CD14-positive monocyte (primary cell): ENCODE measurements around the gene MYLK2. TPM values are rescaled to one million over a fixed set of nuclear protein-coding genes. Genes with fewer than 3 reads are reported as not detected.

Experiments used
- DNase-seq, 3 donors: peaks; one replicate each; pipeline ENCODE4 v3.0.0-alpha.2; 2011 to 2022
- H2AFZ ChIP-seq: 2 replicates; pipeline ENCODE4 v1.6.0; 2012; ENCODE audit warnings: mild to moderate bottlenecking, low read depth, low read length, inconsistent platforms; ENCODE audit not compliant: insufficient read depth, poor library complexity, severe bottlenecking
- H3K27ac ChIP-seq, 2 donors: 1 replicate in 1 of 2; 2 replicates in 1 of 2; pipeline ENCODE4 v1.5.1; 2012 to 2013; ENCODE audit warnings: low read length in 2 of 2, control low read depth in 1 of 2, inconsistent platforms in 1 of 2, low read depth in 1 of 2, mild to moderate bottlenecking in 1 of 2
- H3K27me3 ChIP-seq, 2 donors: one replicate each; pipeline versions ENCODE4 v1.6.0 to v1.6.1; 2011 to 2013; ENCODE audit warnings: low read length in 2 of 2; ENCODE audit not compliant: control insufficient read depth in 2 of 2, insufficient read depth in 2 of 2
- H3K36me3 ChIP-seq, 2 donors: replicated peaks in 1 of 2; 1 replicate in 1 of 2; 2 replicates in 1 of 2; pipeline versions ENCODE4 v1.5.1 to v1.6.1; 2012 to 2013; ENCODE audit warnings: low read length in 2 of 2, control low read depth in 1 of 2, inconsistent platforms in 1 of 2, mild to moderate bottlenecking in 1 of 2; ENCODE audit not compliant: insufficient read depth in 2 of 2, control insufficient read depth in 1 of 2
- H3K4me1 ChIP-seq, 2 donors: 1 replicate in 1 of 2; 2 replicates in 1 of 2; pipeline versions ENCODE4 v1.5.1 to v1.6.1; 2012 to 2013; ENCODE audit warnings: low read length in 2 of 2, control low read depth in 1 of 2, inconsistent platforms in 1 of 2, mild to moderate bottlenecking in 1 of 2, moderate library complexity in 1 of 2; ENCODE audit not compliant: insufficient read depth in 2 of 2, control insufficient read depth in 1 of 2
- H3K4me2 ChIP-seq: replicated peaks from 2 replicates; pipeline ENCODE3; 2012; ENCODE audit warnings: low read length, moderate library complexity, mild to moderate bottlenecking; ENCODE audit not compliant: poor library complexity, severe bottlenecking; ENCODE audit errors: extremely low read depth
- H3K4me3 ChIP-seq, 3 experiments: fragments of 200-600 bp in 1 of 3; sonication (generic) in 1 of 3; replicated peaks in 1 of 3; 1 replicate in 2 of 3; 2 replicates in 1 of 3; pipeline ENCODE4 v1.5.1; 2011 to 2013; ENCODE audit warnings: low read length in 3 of 3, mild to moderate bottlenecking in 3 of 3, control low read depth in 2 of 3, low read depth in 2 of 3, inconsistent platforms in 1 of 3, moderate library complexity in 1 of 3
- H3K79me2 ChIP-seq: 2 replicates; pipeline ENCODE4 v1.6.0; 2012; ENCODE audit warnings: mild to moderate bottlenecking, control low read depth, inconsistent platforms, low read length, moderate library complexity; ENCODE audit not compliant: insufficient read depth
- H3K9ac ChIP-seq: 2 replicates; pipeline ENCODE4 v1.6.0; 2017; ENCODE audit warnings: low read length, mild to moderate bottlenecking; ENCODE audit not compliant: insufficient read depth, poor library complexity, severe bottlenecking
- H3K9me3 ChIP-seq, 2 donors: replicated peaks in 1 of 2; 1 replicate in 1 of 2; 2 replicates in 1 of 2; pipeline versions ENCODE4 v1.5.1 to v1.6.1; 2012 to 2013; ENCODE audit warnings: low read length in 2 of 2, control low read depth in 1 of 2; ENCODE audit not compliant: control insufficient read depth in 1 of 2, insufficient read depth in 1 of 2
- H4K20me1 ChIP-seq: 2 replicates; pipeline ENCODE4 v1.6.0; 2012; ENCODE audit warnings: mild to moderate bottlenecking, low read length, control low read depth, moderate library complexity; ENCODE audit not compliant: insufficient read depth
- H3K27ac Mint-ChIP-seq, 7 donors: one replicate each; pipeline ENCODE4 v1.8.0; 2020; ENCODE audit warnings: mild to moderate bottlenecking in 7 of 7, mixed read lengths in 7 of 7, moderate library complexity in 6 of 7, inconsistent platforms in 2 of 7
- H3K27me3 Mint-ChIP-seq, 3 donors: one replicate each; pipeline ENCODE4 v1.8.0; 2021 to 2022; ENCODE audit warnings: low read depth in 3 of 3, mild to moderate bottlenecking in 3 of 3, mixed read lengths in 3 of 3, moderate library complexity in 3 of 3, inconsistent platforms in 1 of 3
- H3K36me3 Mint-ChIP-seq, 2 donors: one replicate each; pipeline ENCODE4 v1.8.0; 2020; ENCODE audit warnings: mixed read lengths in 2 of 2, inconsistent platforms in 1 of 2, mild to moderate bottlenecking in 1 of 2
- H3K4me1 Mint-ChIP-seq: one replicate; pipeline ENCODE4 v1.8.0; 2020; ENCODE audit warnings: mild to moderate bottlenecking, mixed read lengths
- H3K4me3 Mint-ChIP-seq, 2 donors: one replicate each; pipeline ENCODE4 v1.8.0; 2020; ENCODE audit warnings: mild to moderate bottlenecking in 2 of 2, mixed read lengths in 2 of 2, moderate library complexity in 1 of 2
- H3K9me3 Mint-ChIP-seq, 7 donors: one replicate each; pipeline ENCODE4 v1.8.0; 2020 to 2022; ENCODE audit warnings: mixed read lengths in 7 of 7, mild to moderate bottlenecking in 6 of 7, moderate library complexity in 6 of 7, inconsistent platforms in 2 of 7
- WGBS: methylation state at CpG from one replicate; pipeline ENCODE4 v1.1.5; 2013; ENCODE audit warnings: missing lambda C conversion rate; ENCODE audit not compliant: insufficient coverage; 5-methylcytosine and 5-hydroxymethylcytosine counted together
- intact Hi-C, 2 donors: fragments of 100-400 bp; cut with micrococcal nuclease; formaldehyde crosslinking; loops; one replicate each; pipeline versions ENCODE4 v1.15.0 to v1.15.1; 2023
- polyA plus RNA-seq, 3 donors: library from polyadenylated mRNA; depleted of rRNA in 1 of 3; unstranded in 2 of 3; stranded (reverse) in 1 of 3; fragments of 300-500 nt in 2 of 3; fragments of >200 nt in 1 of 3; fragmentation: Illumina TruSeq in 2 of 3; gene quantifications; 1 replicate in 2 of 3; 2 replicates in 1 of 3; pipeline ENCODE4 v1.2.3, GENCODE V29; 2012 to 2021
- TF ChIP-seq, protein P1 (sequence below): fragments of 200-600 bp; IDR thresholded peaks from one replicate; pipeline ENCODE4 v1.8.0; 2022; ENCODE audit warnings: antibody characterized with exemption, mild to moderate bottlenecking

Gene MYLK2
- polyA plus RNA-seq, 3 donors = not detected

DNA sequence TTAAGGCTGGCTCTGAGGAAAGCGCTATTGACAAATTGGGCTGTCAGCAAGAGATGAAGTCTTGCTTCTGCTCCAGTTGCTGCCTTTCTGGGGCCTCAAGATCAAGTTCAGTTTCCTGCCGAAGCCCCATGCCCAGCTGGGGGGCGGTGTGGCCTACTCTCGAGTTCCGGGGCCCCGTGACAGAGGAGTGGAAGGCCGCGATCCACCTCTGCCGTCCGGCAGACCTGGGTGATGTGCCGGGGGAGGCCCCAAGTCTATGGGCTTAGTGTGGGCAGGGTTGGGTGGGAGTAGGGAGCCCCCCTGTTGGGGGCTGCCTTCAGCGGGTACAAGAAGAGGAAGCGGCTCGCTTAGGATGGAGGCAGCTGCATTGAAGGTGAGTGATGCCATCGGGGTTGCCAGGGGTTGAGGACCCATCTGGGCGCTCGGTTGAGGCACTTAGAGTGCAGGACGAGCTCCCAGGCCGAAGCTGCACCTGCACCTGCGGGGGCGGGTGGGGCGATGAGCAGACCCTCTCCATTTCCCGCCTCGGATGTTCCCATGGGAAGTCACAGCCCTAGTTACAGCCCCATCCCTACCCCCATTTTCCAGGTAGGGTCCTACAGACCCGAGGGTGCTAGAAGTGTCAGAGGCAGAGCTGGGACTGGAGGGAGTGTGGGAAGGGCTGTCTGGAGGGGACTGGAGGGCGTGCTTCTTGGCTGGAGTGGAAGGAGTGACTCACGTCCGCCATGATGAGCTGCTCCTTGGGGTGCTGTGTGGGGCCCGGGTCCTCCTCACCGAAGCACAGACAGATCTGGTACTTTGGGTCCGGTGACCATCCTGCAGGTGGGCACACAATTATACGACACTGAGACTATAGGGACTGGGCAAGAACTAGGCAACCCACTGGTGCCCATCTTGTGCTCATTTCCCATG lies 29.2 kb downstream of the MYLK2 start:
- no peaks in the 10 kb centered on the region for H4K20me1 ChIP-seq
- no peaks in the 10 kb centered on the region for H3K4me1 Mint-ChIP-seq
- DNase-seq = no peak
- 76% methylated on average over 26 of the region's 32 CpGs for WGBS
- H3K4me2 ChIP-seq = no peak overlapping the region
- H3K27ac Mint-ChIP-seq = no peak overlapping the region
- H3K79me2 ChIP-seq = no peaks in the 10 kb centered on the region
- peaks cover 18 to 28% (median 23%) of the 10 kb centered on the region in 3 donors for H3K27me3 Mint-ChIP-seq
- H3K36me3 Mint-ChIP-seq = no peaks in the 10 kb centered on the region
- H3K27ac ChIP-seq = no peak overlapping the region
- intact Hi-C loops = no loop called here
- no peaks in the 10 kb centered on the region for H3K9me3 ChIP-seq
- no peaks in the 10 kb centered on the region for H3K4me1 ChIP-seq
- peak overlapping the region in 1 of 2 donors; percentile 39 for H3K4me3 Mint-ChIP-seq
- H3K9me3 Mint-ChIP-seq = peaks cover 0 to 2% (median 0%) of the 10 kb centered on the region in 7 donors
- TF ChIP-seq, protein P1, sequence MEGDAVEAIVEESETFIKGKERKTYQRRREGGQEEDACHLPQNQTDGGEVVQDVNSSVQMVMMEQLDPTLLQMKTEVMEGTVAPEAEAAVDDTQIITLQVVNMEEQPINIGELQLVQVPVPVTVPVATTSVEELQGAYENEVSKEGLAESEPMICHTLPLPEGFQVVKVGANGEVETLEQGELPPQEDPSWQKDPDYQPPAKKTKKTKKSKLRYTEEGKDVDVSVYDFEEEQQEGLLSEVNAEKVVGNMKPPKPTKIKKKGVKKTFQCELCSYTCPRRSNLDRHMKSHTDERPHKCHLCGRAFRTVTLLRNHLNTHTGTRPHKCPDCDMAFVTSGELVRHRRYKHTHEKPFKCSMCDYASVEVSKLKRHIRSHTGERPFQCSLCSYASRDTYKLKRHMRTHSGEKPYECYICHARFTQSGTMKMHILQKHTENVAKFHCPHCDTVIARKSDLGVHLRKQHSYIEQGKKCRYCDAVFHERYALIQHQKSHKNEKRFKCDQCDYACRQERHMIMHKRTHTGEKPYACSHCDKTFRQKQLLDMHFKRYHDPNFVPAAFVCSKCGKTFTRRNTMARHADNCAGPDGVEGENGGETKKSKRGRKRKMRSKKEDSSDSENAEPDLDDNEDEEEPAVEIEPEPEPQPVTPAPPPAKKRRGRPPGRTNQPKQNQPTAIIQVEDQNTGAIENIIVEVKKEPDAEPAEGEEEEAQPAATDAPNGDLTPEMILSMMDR = no peak
- no peak overlapping the region for H2AFZ ChIP-seq
- H3K4me3 ChIP-seq = no peak overlapping the region
- H3K36me3 ChIP-seq = no peaks in the 10 kb centered on the region
- no peak overlapping the region for H3K9ac ChIP-seq
- peaks cover 0 to 18% of the 10 kb centered on the region in 2 donors for H3K27me3 ChIP-seq

DNA sequence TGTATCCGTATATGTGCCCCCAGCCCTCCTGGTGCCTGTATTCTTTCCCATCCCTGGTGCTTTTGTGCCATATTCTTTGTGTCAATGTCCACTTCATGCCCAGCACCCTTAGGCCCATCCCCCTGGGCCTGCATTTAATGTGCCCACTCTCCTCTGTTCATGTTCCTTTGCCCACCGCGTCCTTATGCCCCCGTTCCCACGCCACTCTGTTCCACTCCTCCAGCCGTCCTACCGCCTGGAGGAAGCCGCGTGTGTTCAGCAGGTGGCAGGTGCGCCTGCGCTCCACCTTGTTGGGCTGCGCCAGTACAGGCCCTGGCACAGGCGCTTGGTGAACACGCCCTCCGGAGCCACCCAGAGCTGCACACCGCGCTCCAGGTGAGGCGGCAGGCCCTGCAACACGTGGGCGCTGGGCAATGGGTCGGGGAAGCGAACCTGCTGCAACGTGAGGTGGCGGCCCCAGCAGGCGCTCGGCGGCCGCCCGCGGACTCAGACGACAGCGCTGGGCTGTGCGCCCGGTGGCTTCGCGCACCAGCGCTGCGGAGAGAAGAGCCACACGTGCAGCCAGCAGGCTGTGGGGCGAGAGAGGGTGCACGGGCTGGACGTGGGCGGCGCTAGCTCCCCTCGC lies 30.3 kb downstream of the MYLK2 start:
- Mint-ChIP-seq H3K4me1 (no peaks in the 10 kb centered on the region), H3K36me3 (no peaks in the 10 kb centered on the region), H3K4me3 (peak overlapping the region in 1 of 2 donors; percentile 17), H3K9me3 (peaks cover 0 to 2% (median 0%) of the 10 kb centered on the region in 7 donors), H3K27me3 (peaks cover 19 to 28% (median 23%) of the 10 kb centered on the region in 3 donors), H3K27ac (no peak overlapping the region)
- no peaks in the 10 kb centered on the region for H4K20me1 ChIP-seq
- H2AFZ ChIP-seq = no peak overlapping the region
- H3K4me3 ChIP-seq = no peak overlapping the region
- no peaks in the 10 kb centered on the region for H3K36me3 ChIP-seq
- H3K4me2 ChIP-seq = no peak overlapping the region
- no peaks in the 10 kb centered on the region for H3K4me1 ChIP-seq
- TF ChIP-seq, protein P1 = no peak
- intact Hi-C loops = no loop called here
- no peak overlapping the region for H3K27ac ChIP-seq
- no peaks in the 10 kb centered on the region for H3K79me2 ChIP-seq
- WGBS = 53% methylated on average over 36 of the region's 45 CpGs
- no peak for DNase-seq
- H3K9ac ChIP-seq = no peak overlapping the region
- peaks cover 0 to 18% of the 10 kb centered on the region in 2 donors for H3K27me3 ChIP-seq
- H3K9me3 ChIP-seq = no peaks in the 10 kb centered on the region
